B cell (primary cell): ENCODE results near the gene LIG3. TPM values are rescaled to one million over a fixed set of nuclear protein-coding genes. Genes with fewer than 3 reads are reported as not detected.

ENCODE experiments used
- ATAC-seq: fragments of 200-7000 bp; cut with Tn5 transposase; one replicate; pipeline ENCODE4 v1.10.0; 2021; ENCODE audit warnings: low read depth, mild to moderate bottlenecking, moderate number of reproducible peaks, moderate library complexity
- CTCF ChIA-PET: fragments of 350-600 bp; sonication (Branson Sonifier 250); formaldehyde crosslinking; loops from one replicate; lab custom pipeline; 2021; ENCODE audit warnings: antibody characterized with exemption, inconsistent platforms; lab: Charles Lee
- POLR2A ChIA-PET: fragments of 350-600 bp; sonication (Branson Sonifier 250); formaldehyde crosslinking; loops from one replicate; lab custom pipeline; 2021; ENCODE audit warnings: antibody characterized with exemption; lab: Charles Lee
- DNase-seq: peaks from one replicate; pipeline ENCODE4 v3.0.0; 2013
- H2AFZ ChIP-seq: 2 replicates; pipeline ENCODE4 v1.6.1; 2012; ENCODE audit warnings: mild to moderate bottlenecking, low read depth, low read length; ENCODE audit not compliant: insufficient read depth, poor library complexity, severe bottlenecking
- H3K27ac ChIP-seq, 2 donors: 1 replicate in 1 of 2; 2 replicates in 1 of 2; pipeline ENCODE4 v1.5.1; 2012 to 2013; ENCODE audit warnings: low read length in 2 of 2, mild to moderate bottlenecking in 2 of 2, moderate library complexity in 1 of 2
- H3K27me3 ChIP-seq, 4 experiments: fragments of 200-600 bp in 1 of 4; sonication (generic) in 1 of 4; replicated peaks in 1 of 4; 1 replicate in 2 of 4; 2 replicates in 2 of 4; pipeline versions ENCODE4 v1.6.1 to v1.7.0; 2013 to 2016; ENCODE audit warnings: low read length in 3 of 4, mild to moderate bottlenecking in 2 of 4, mixed read lengths in 1 of 4, moderate library complexity in 1 of 4; ENCODE audit not compliant: insufficient read depth in 4 of 4, control insufficient read depth in 3 of 4; ENCODE audit errors: control extremely low read depth in 1 of 4
- H3K36me3 ChIP-seq, 2 experiments: replicated peaks in 1 of 2; 1 replicate in 1 of 2; 2 replicates in 1 of 2; pipeline versions ENCODE4 v1.6.1 to v1.7.1; 2013; ENCODE audit warnings: low read length in 1 of 2; ENCODE audit not compliant: insufficient read depth in 2 of 2, control insufficient read depth in 1 of 2; ENCODE audit errors: control extremely low read depth in 1 of 2, extremely low read depth in 1 of 2
- H3K4me1 ChIP-seq, 2 donors: fragments of 200-600 bp in 1 of 2; sonication (generic) in 1 of 2; 1 replicate in 1 of 2; 2 replicates in 1 of 2; pipeline versions ENCODE4 v1.5.1 to v1.6.1; 2013 to 2017; ENCODE audit warnings: low read length in 2 of 2; ENCODE audit not compliant: control insufficient read depth in 2 of 2, insufficient read depth in 2 of 2
- H3K4me2 ChIP-seq: replicated peaks from 2 replicates; pipeline ENCODE3; 2012; ENCODE audit warnings: mild to moderate bottlenecking, low read depth, low read length; ENCODE audit not compliant: poor library complexity, severe bottlenecking
- H3K4me3 ChIP-seq, 5 experiments: fragments of 200-600 bp in 1 of 5; sonication (generic) in 1 of 5; 1 replicate in 3 of 5; 2 replicates in 2 of 5; pipeline versions ENCODE4 v1.5.1 to v1.7.0; 2011 to 2016; ENCODE audit warnings: low read length in 4 of 5, mild to moderate bottlenecking in 4 of 5, low read depth in 2 of 5, control low read depth in 1 of 5, moderate library complexity in 1 of 5; ENCODE audit not compliant: insufficient read depth in 1 of 5; ENCODE audit errors: control extremely low read depth in 1 of 5, extremely low read depth in 1 of 5
- H3K79me2 ChIP-seq: fragments of 200-600 bp; sonication (generic); one replicate; pipeline ENCODE4 v1.6.0; 2016; ENCODE audit warnings: low read length; ENCODE audit not compliant: control insufficient read depth, insufficient read depth
- H3K9ac ChIP-seq: fragments of 200-600 bp; sonication (generic); 2 replicates; pipeline ENCODE4 v1.6.1; 2017; ENCODE audit warnings: mild to moderate bottlenecking, low read length, moderate library complexity
- H3K9me3 ChIP-seq, 3 donors: one replicate each; pipeline versions ENCODE4 v1.6.1 to v1.7.1; 2013; ENCODE audit warnings: low read length in 2 of 3; ENCODE audit not compliant: control insufficient read depth in 2 of 3, insufficient read depth in 1 of 3; ENCODE audit errors: control extremely low read depth in 1 of 3
- H4K20me1 ChIP-seq: 2 replicates; pipeline ENCODE4 v1.6.0; 2012; ENCODE audit warnings: mild to moderate bottlenecking, low read length; ENCODE audit not compliant: insufficient read depth, control insufficient read depth, poor library complexity, severe bottlenecking
- H3K27ac Mint-ChIP-seq: one replicate; pipeline ENCODE4 v1.8.0; 2021; ENCODE audit warnings: mixed read lengths
- H3K27me3 Mint-ChIP-seq: one replicate; pipeline ENCODE4 v1.8.0; 2021; ENCODE audit warnings: mixed read lengths
- H3K4me1 Mint-ChIP-seq: one replicate; pipeline ENCODE4 v1.8.0; 2021; ENCODE audit warnings: mixed read lengths
- H3K4me3 Mint-ChIP-seq: one replicate; pipeline ENCODE4 v1.8.0; 2021; ENCODE audit warnings: mixed read lengths
- H3K9me3 Mint-ChIP-seq: one replicate; pipeline ENCODE4 v1.8.0; 2022; ENCODE audit warnings: mixed read lengths; ENCODE audit not compliant: insufficient read depth
- EZH2 ChIP-seq: IDR thresholded peaks from 2 replicates; pipeline ENCODE4 v1.6.1; 2012; ENCODE audit warnings: borderline replicate concordance, low read depth, mild to moderate bottlenecking, moderate library complexity, low read length; ENCODE audit not compliant: insufficient read depth, poor library complexity, severe bottlenecking
- WGBS: methylation state at CpG from one replicate; pipeline ENCODE4 v1.1.5; 2013; ENCODE audit warnings: missing lambda C conversion rate; ENCODE audit not compliant: insufficient coverage; 5-methylcytosine and 5-hydroxymethylcytosine counted together
- intact Hi-C: fragments of 100-400 bp; cut with micrococcal nuclease; formaldehyde crosslinking; loops from one replicate; pipeline ENCODE4 v1.10.0; 2022
- polyA plus RNA-seq: library from polyadenylated mRNA; depleted of rRNA; stranded (reverse); fragments of >200 nt; gene quantifications from 2 replicates; pipeline ENCODE4 v1.2.3, GENCODE V29; 2012
- total RNA-seq, 2 donors: library from RNA; stranded (reverse); fragments of 120-200 nt in 1 of 2; gene quantifications; 1 replicate in 1 of 2; 2 replicates in 1 of 2; pipeline versions ENCODE4 v1.2.3 to v1.2.4, GENCODE V29; 2013 to 2022
- TF ChIP-seq, protein P1 (sequence below): fragments of 200-600 bp; IDR thresholded peaks from one replicate; pipeline ENCODE4 v1.8.0; 2022; ENCODE audit warnings: antibody characterized with exemption, mild to moderate bottlenecking

Gene LIG3
- total and polyA plus RNA-seq, 2 donors (not counting 1 experiment from before 2014, with no cell fraction given): 8.8 to 34.4 TPM

GRCh38 chr17:35022536-35023063, 42.3 kb downstream of the LIG3 start:
- intact Hi-C loops: loop anchor here (2.0 kb wide), 1 partner anchor 66 kb away; no protein-coding TSS in a partner anchor
- ChIA-PET POLR2A (interaction anchor here (1.4 kb wide), 1 partner anchor 67 kb away, joined by 3 read pairs; no protein-coding TSS in a partner anchor), CTCF (interaction anchor here (0.8 to 2.8 kb wide), 8 partner anchors 13 to 97 kb away, joined by 3 to 18 read pairs (median 4); partner anchors contain the start of genes RAD51D and RFFL)
- no peak overlapping the region for H3K9ac ChIP-seq
- H3K4me2 ChIP-seq: peak overlapping the region; percentile 25
- H3K79me2 ChIP-seq: peaks cover 3% of the 10 kb centered on the region
- 18% methylated on average over 8 of the region's 8 CpGs for WGBS
- no peaks in the 10 kb centered on the region for H3K9me3 ChIP-seq
- H3K27me3 ChIP-seq: no peaks in the 10 kb centered on the region
- H3K9me3 Mint-ChIP-seq: no peaks in the 10 kb centered on the region
- H3K4me3 Mint-ChIP-seq: no peak overlapping the region
- peaks cover 7 to 8% of the 10 kb centered on the region in 2 donors for H3K4me1 ChIP-seq
- H3K27ac Mint-ChIP-seq: peak overlapping the region; percentile 81
- DNase-seq: peak; percentile 42
- H3K36me3 ChIP-seq: peaks cover 0 to 36% of the 10 kb centered on the region in 2 experiments
- no peak for TF ChIP-seq EZH2
- TF ChIP-seq, protein P1, sequence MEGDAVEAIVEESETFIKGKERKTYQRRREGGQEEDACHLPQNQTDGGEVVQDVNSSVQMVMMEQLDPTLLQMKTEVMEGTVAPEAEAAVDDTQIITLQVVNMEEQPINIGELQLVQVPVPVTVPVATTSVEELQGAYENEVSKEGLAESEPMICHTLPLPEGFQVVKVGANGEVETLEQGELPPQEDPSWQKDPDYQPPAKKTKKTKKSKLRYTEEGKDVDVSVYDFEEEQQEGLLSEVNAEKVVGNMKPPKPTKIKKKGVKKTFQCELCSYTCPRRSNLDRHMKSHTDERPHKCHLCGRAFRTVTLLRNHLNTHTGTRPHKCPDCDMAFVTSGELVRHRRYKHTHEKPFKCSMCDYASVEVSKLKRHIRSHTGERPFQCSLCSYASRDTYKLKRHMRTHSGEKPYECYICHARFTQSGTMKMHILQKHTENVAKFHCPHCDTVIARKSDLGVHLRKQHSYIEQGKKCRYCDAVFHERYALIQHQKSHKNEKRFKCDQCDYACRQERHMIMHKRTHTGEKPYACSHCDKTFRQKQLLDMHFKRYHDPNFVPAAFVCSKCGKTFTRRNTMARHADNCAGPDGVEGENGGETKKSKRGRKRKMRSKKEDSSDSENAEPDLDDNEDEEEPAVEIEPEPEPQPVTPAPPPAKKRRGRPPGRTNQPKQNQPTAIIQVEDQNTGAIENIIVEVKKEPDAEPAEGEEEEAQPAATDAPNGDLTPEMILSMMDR: no peak
- no peaks in the 10 kb centered on the region for H4K20me1 ChIP-seq
- no peaks in the 10 kb centered on the region for H3K27me3 Mint-ChIP-seq
- peaks cover 11% of the 10 kb centered on the region for H3K4me1 Mint-ChIP-seq
- H2AFZ ChIP-seq: peak overlapping the region; percentile 4
- peak overlapping the region; percentile 26 to 31 for H3K27ac ChIP-seq
- ATAC-seq: peak; percentile 81
- no peak overlapping the region for H3K4me3 ChIP-seq

DNA sequence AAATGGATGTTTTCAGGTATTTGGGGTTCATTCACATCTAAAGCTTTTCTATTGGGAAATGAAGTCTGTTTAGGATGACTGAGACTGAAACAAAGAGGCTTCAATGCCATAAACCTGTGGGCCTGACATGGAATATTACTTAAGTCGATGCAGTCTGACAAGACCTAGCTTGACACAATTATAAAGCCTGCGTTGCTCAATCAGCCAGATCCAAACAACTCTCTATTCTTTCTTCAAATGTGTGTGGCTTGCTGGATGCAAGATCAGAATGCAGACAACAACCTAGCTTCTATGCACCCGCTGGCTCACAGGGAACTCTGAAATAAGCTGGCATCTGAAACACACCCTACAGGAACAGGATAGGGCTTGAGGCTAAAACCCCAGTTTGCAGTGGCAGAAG, 43.2 kb downstream of the LIG3 start:
- H3K9ac ChIP-seq: no peak overlapping the region
- intact Hi-C loops: loop anchor here (2.0 kb wide), 1 partner anchor 65 kb away; no protein-coding TSS in a partner anchor
- POLR2A ChIA-PET: no interaction called here

More for the DNA sequence above, 43.2 kb downstream of the LIG3 start:
- Mint-ChIP-seq H3K9me3 (no peaks in the 10 kb centered on the region), H3K27me3 (no peaks in the 10 kb centered on the region), H3K27ac (no peak overlapping the region), H3K4me1 (peaks cover 14% of the 10 kb centered on the region), H3K4me3 (no peak overlapping the region)
- no peak overlapping the region for H2AFZ ChIP-seq
- no peaks in the 10 kb centered on the region for H3K9me3 ChIP-seq
- 100% methylated on average over 1 of the region's 3 CpGs for WGBS
- H3K4me2 ChIP-seq: no peak overlapping the region
- peaks cover 7 to 8% of the 10 kb centered on the region in 2 donors for H3K4me1 ChIP-seq
- no peaks in the 10 kb centered on the region for H3K27me3 ChIP-seq
- H3K4me3 ChIP-seq: no peak overlapping the region
- TF ChIP-seq, protein P1: no peak
- no peak for TF ChIP-seq EZH2
- peaks cover 7% of the 10 kb centered on the region for H3K79me2 ChIP-seq
- H4K20me1 ChIP-seq: no peaks in the 10 kb centered on the region
- ATAC-seq (no peak), DNase-seq (no peak)
- H3K27ac ChIP-seq: peak overlapping the region in 1 of 2 donors; percentile 31
- H3K36me3 ChIP-seq: peaks cover 0 to 30% of the 10 kb centered on the region in 2 experiments
- CTCF ChIA-PET: interaction anchor here (0.8 to 2.8 kb wide), 4 partner anchors 12 to 66 kb away, joined by 3 to 18 read pairs (median 5); partner anchors contain the start of gene RFFL
